GM12872 (cell line): ENCODE data around the gene HECTD1.

Source experiments
- TF ChIP-seq, protein P1 (sequence below): IDR thresholded peaks from 3 replicates; pipeline ENCODE4 v1.5.1; 2011; ENCODE audit warnings: low read depth, mild to moderate bottlenecking, low read length, moderate library complexity; ENCODE audit not compliant: insufficient read depth

Gene HECTD1

DNA sequence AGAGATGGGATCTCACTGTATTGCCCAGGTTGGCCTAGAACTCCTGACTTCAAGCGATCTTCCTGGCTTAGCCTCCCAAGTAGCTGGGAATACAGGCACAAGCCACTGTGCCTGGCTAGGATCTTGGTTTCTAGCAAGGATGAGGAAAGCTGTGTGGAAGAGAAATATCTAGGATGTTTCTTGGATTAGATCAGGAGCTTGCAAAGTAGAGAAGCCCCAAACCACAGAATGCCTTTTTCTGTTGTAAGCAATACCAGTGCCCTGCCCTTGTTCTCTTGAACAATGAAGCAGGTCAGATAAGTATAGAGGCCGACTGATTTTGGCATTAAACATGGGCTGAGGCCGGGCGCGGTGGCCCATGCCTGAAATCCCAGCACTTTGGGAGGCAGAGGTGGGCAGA lies 137.2 kb downstream of the HECTD1 start:
- TF ChIP-seq, protein P1, sequence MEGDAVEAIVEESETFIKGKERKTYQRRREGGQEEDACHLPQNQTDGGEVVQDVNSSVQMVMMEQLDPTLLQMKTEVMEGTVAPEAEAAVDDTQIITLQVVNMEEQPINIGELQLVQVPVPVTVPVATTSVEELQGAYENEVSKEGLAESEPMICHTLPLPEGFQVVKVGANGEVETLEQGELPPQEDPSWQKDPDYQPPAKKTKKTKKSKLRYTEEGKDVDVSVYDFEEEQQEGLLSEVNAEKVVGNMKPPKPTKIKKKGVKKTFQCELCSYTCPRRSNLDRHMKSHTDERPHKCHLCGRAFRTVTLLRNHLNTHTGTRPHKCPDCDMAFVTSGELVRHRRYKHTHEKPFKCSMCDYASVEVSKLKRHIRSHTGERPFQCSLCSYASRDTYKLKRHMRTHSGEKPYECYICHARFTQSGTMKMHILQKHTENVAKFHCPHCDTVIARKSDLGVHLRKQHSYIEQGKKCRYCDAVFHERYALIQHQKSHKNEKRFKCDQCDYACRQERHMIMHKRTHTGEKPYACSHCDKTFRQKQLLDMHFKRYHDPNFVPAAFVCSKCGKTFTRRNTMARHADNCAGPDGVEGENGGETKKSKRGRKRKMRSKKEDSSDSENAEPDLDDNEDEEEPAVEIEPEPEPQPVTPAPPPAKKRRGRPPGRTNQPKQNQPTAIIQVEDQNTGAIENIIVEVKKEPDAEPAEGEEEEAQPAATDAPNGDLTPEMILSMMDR: no peak

DNA sequence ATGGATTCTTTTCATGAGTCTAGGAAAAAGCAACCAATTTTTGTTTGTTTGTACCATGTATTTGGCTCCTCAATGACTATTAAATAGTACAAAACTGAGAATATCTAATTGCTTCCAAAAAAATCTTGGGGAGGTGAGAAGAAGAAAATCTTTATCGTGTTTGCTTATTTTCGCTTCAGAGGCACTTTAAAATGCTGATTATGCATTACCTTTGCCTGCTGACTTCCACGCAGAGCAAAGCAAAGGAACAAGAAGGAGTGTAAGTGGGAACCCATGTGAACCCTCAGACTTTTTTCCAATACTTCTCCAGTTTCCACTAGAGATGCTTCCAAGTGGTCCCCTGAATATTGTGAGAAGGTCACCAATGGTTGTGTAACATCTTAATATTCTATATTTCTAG lies 138.2 kb downstream of the HECTD1 start:
- TF ChIP-seq, protein P1: no peak

DNA sequence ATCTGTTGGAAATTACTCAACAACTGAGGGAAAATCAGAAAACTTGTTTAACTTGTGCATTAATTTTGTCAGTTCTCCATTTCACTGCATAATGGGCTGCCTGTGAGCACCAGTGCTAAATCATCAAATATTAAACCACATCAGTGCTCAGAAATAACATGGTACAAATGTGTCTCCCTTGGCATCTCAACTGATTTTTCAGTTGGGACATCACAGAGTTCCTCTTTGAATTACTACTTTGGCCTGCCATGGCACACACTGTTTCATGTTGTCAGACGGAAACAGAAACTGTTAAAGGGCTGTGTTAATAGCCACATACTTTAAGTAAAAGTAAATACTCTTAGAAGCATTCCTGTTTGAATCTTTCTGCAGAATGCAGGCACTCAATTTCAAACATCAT lies 139.4 kb downstream of the HECTD1 start:
- TF ChIP-seq, protein P1: no peak

DNA sequence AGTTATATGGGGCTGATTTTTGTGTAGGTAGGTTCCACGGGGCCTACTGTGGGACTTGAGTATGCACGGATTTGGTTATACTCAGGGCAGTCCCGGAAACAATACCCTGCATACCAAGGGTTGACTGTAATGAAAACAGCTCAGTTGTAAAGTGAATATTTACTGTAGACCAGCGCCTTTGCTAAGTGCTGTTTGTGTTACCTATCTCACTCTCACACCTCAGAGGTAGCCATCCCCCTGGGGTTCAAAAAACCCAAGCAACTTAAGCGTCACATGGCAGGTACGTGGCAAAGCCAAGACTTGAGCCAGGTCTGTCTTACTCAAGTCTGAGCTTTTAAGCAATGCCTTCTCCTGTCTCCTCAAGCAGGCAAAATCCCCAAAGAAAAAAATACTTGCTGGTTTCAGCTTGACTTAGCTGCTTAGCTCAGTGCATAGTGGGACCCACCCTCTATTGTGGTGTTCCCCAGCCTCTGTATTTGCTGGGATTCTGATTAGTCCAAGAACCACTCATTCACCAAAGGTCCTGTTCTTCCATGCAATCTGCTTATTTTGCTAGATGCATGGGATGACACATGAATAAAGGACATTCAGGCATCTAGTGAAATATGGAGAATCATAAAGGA lies 147.2 kb downstream of the HECTD1 start:
- TF ChIP-seq, protein P1: no peak

DNA sequence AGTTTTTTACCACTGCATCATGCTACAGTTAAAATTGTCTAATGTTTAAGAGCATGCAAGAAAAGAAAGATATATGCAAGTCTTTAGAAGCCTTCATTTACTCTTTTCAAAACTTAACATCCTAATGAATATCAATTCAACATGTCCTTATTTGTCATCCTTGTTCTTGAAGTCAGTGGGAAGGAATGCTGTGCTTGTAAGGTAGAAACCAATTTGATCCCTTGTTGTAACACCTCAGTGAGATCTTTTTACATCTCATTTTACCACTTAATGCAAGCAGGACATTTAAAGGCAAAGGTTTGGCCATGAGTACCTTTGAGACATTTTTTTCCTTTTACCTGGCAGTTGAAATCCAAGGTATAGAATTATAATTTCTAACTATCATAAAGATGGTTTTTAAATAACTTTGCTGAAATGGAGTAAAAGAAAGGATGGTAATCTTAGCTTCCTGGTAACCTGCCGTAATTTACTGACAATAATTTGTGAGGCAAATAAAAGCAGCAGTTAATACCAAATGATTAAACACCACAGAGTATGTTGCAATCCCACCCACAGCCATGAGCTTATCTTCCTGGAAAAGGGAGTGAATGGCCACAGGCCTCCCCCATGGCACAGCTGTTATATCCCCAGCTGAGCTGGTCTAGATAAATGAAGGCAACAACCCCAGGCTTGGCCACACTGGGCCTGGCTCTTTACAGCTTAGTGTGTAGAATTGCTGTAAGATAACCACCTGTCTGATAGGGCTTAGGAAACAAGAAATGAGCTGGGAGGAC lies 148.3 kb downstream of the HECTD1 start:
- TF ChIP-seq, protein P1: no peak

DNA sequence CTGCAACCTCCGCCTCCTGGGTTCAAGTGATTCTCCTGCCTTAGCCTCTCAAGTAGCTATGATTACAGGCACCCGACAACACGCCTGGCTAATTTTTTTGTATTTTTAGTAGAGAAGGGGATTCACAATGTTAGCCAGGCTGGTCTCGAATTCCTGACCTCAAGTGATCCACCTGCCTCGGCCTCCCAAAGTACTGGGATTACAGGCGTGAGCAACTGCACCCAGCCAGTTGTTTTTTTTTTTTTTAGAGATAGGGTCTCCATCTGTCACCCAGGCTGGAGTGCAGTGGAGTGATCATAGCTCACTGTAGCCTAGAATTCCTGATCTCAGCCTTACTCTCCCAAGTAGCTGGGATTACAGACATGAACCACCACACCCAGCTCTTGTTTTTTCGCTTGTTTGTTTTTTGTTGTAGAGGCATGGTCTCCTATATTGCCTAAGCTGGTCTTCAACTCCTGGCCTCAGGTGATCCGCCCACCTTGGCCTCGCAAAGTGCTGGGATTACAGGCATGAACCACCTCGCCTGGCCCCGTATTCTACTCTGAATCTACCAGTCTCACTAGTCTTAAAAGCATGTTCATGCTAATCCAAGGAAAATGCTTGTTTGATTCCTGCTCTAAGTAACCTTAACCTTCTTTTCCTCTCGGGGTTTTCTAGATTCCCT lies 149.8 kb downstream of the HECTD1 start:
- TF ChIP-seq, protein P1: no peak

DNA sequence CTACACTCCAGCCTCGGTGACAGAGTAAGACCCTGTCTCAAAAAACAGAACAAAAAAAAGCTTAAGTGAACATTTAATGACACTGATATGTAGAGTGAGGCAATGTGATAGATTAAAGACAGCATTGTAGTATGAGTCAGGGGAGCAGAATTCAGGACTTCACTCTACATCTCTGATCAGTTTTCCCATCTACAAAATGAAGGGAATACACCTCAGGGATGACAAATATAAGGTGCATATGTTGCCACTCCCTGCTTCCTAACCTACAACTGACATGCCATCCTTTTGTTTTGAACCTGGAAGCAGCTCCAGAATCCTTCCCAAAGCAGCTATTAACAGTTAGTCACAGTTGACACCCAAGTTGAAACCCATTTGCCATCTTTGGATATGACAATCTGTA lies 150.6 kb downstream of the HECTD1 start:
- TF ChIP-seq, protein P1: no peak
